ENCODE data around the gene PUM1.
A peak's percentile ranks its signal among the peaks of the same experiment; 100 is the strongest.

The PUM1 gene

GRCh38 chr1:30893776-30894507 lies 171.6 kb downstream of the PUM1 start:
- peak in 1 of 56 donors; percentile 39 for DNase-seq

GRCh38 chr1:30892671-30893073 lies 172.8 kb downstream of the PUM1 start:
- DNase-seq = no peak

- DNase-seq = no peak
Observed at GRCh38 chr1:30891227-30891552, 174.3 kb downstream of the PUM1 start.

- DNase-seq = no peak
Observed at GRCh38 chr1:30890502-30891226, 174.9 kb downstream of the PUM1 start.

- DNase-seq = no peak
Observed at GRCh38 chr1:30889511-30889910, 176.0 kb downstream of the PUM1 start.

GRCh38 chr1:30888975-30889374 lies 176.5 kb downstream of the PUM1 start:
- DNase-seq = no peak

GRCh38 chr1:30888391-30888790 lies 177.1 kb downstream of the PUM1 start:
- DNase-seq = peak in 19 of 56 donors; percentile 8 to 63 (median 33)

- DNase-seq = no peak
Observed at GRCh38 chr1:30887485-30888315, 177.8 kb downstream of the PUM1 start.

GRCh38 chr1:30886710-30887428 lies 178.6 kb downstream of the PUM1 start:
- DNase-seq = no peak

- DNase-seq = peak in 44 of 56 donors; percentile 13 to 88 (median 62)
Observed at GRCh38 chr1:30885570-30886522, 179.7 kb downstream of the PUM1 start.

GRCh38 chr1:30884723-30885122 lies 180.8 kb downstream of the PUM1 start:
- DNase-seq = no peak

- DNase-seq = peak in 41 of 56 donors; percentile 16 to 84 (median 53)
Observed at GRCh38 chr1:30883389-30884172, 181.9 kb downstream of the PUM1 start.

- DNase-seq = peak in 21 of 56 donors; percentile 18 to 68 (median 35)
Observed at GRCh38 chr1:30882678-30883388, 182.7 kb downstream of the PUM1 start.
